GM23338 (cell line): ENCODE measurements around the gene DDX39A.

Source experiments
- CREB1 ChIP-seq: fragments of 250-450 bp; sonication (Bioruptor Pico); IDR thresholded peaks from 2 replicates; pipeline ENCODE4 v1.5.0; 2020; ENCODE audit warnings: low read depth, mild to moderate bottlenecking, moderate library complexity
- EZH2 ChIP-seq: fragments of 200-600 bp; sonication (generic); IDR thresholded peaks from one replicate; pipeline ENCODE4 v1.8.0; 2017; ENCODE audit warnings: antibody characterized with exemption, mild to moderate bottlenecking, low read depth; ENCODE audit not compliant: unreplicated experiment
- EZH2phosphoT487 ChIP-seq: fragments of 200-600 bp; sonication (generic); IDR thresholded peaks from one replicate; pipeline ENCODE4 v1.8.1; 2018; ENCODE audit warnings: antibody characterized with exemption; ENCODE audit not compliant: unreplicated experiment
- NANOG ChIP-seq: IDR thresholded peaks from 2 replicates; pipeline ENCODE4 v1.6.1; 2016; ENCODE audit warnings: antibody characterized with exemption, borderline replicate concordance
- POLR2AphosphoS5 ChIP-seq: IDR thresholded peaks from 2 replicates; pipeline ENCODE4 v1.6.1; 2016; ENCODE audit warnings: antibody characterized with exemption, low read depth
- ZNF114 ChIP-seq: fragments of 250-450 bp; sonication (Bioruptor Pico); IDR thresholded peaks from 2 replicates; pipeline ENCODE4 v1.5.0; 2020; ENCODE audit warnings: mild to moderate bottlenecking, moderate library complexity
- ZNF331 ChIP-seq: fragments of 250-450 bp; sonication (Bioruptor Pico); IDR thresholded peaks from 2 replicates; pipeline ENCODE4 v1.5.0; 2020; ENCODE audit warnings: low read depth, mild to moderate bottlenecking, moderate library complexity
- TF ChIP-seq, protein P1 (sequence below), 2 experiments: fragments of 200-600 bp in 1 of 2; sonication (generic) in 1 of 2; conservative IDR thresholded peaks; 2 replicates each; pipeline versions ENCODE4 v1.5.1 to v1.6.1; 2016 to 2017; ENCODE audit warnings: antibody characterized with exemption in 2 of 2, low read depth in 2 of 2, mild to moderate bottlenecking in 2 of 2, moderate library complexity in 1 of 2
- TF ChIP-seq, protein P2 (sequence below): IDR thresholded peaks from one replicate; pipeline ENCODE4 v1.6.1; 2018; ENCODE audit warnings: antibody characterized with exemption; ENCODE audit not compliant: unreplicated experiment
- TF ChIP-seq, protein P3 (sequence below): IDR thresholded peaks from 2 replicates; pipeline ENCODE4 v1.6.1; 2016; ENCODE audit warnings: antibody characterized with exemption

DNA sequence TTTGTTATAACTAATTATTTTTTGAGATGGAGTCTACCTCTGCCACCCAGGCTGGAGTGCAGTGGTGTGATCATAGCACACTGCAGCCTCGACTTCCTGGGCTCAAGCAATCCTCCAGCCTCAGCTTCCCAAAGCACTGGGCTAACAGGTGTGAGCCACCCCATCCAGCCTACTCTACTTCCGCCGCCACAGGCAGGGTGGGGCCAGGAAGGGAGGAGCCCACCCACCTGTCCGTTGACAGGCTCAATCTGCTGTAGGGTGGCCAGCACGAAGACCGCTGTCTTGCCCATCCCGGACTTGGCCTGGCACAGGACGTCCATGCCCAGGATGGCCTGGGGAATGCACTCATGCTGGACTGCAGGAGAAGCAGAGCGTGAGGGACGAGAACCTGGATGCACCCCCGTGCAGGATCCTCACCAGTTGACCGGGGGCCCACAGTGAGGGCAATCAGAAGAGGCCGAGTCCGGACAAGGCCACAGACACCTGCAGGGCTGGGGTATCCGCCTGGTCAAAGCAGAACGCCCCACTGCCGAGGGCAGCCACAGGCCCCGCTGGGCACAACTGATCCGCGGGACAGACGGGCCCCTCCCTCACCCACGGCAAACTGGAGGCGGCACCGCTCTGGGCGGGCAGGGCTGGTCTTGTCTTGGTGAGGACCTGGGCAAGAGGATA is 6.7 kb downstream of the DDX39A start:
- TF ChIP-seq, protein P1, sequence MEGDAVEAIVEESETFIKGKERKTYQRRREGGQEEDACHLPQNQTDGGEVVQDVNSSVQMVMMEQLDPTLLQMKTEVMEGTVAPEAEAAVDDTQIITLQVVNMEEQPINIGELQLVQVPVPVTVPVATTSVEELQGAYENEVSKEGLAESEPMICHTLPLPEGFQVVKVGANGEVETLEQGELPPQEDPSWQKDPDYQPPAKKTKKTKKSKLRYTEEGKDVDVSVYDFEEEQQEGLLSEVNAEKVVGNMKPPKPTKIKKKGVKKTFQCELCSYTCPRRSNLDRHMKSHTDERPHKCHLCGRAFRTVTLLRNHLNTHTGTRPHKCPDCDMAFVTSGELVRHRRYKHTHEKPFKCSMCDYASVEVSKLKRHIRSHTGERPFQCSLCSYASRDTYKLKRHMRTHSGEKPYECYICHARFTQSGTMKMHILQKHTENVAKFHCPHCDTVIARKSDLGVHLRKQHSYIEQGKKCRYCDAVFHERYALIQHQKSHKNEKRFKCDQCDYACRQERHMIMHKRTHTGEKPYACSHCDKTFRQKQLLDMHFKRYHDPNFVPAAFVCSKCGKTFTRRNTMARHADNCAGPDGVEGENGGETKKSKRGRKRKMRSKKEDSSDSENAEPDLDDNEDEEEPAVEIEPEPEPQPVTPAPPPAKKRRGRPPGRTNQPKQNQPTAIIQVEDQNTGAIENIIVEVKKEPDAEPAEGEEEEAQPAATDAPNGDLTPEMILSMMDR (conservative IDR thresholded peaks at IDR 0.05; ENCODE audit: low read depth in 2 of 2), result no peak
- TF ChIP-seq, protein P2, sequence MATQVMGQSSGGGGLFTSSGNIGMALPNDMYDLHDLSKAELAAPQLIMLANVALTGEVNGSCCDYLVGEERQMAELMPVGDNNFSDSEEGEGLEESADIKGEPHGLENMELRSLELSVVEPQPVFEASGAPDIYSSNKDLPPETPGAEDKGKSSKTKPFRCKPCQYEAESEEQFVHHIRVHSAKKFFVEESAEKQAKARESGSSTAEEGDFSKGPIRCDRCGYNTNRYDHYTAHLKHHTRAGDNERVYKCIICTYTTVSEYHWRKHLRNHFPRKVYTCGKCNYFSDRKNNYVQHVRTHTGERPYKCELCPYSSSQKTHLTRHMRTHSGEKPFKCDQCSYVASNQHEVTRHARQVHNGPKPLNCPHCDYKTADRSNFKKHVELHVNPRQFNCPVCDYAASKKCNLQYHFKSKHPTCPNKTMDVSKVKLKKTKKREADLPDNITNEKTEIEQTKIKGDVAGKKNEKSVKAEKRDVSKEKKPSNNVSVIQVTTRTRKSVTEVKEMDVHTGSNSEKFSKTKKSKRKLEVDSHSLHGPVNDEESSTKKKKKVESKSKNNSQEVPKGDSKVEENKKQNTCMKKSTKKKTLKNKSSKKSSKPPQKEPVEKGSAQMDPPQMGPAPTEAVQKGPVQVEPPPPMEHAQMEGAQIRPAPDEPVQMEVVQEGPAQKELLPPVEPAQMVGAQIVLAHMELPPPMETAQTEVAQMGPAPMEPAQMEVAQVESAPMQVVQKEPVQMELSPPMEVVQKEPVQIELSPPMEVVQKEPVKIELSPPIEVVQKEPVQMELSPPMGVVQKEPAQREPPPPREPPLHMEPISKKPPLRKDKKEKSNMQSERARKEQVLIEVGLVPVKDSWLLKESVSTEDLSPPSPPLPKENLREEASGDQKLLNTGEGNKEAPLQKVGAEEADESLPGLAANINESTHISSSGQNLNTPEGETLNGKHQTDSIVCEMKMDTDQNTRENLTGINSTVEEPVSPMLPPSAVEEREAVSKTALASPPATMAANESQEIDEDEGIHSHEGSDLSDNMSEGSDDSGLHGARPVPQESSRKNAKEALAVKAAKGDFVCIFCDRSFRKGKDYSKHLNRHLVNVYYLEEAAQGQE, result no peak
- TF ChIP-seq CREB1 (CRISPR knock-in tag), result no peak
- no peak for TF ChIP-seq POLR2AphosphoS5
- TF ChIP-seq EZH2, result no peak
- TF ChIP-seq, protein P3, sequence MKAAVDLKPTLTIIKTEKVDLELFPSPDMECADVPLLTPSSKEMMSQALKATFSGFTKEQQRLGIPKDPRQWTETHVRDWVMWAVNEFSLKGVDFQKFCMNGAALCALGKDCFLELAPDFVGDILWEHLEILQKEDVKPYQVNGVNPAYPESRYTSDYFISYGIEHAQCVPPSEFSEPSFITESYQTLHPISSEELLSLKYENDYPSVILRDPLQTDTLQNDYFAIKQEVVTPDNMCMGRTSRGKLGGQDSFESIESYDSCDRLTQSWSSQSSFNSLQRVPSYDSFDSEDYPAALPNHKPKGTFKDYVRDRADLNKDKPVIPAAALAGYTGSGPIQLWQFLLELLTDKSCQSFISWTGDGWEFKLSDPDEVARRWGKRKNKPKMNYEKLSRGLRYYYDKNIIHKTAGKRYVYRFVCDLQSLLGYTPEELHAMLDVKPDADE, result no peak
- TF ChIP-seq EZH2phosphoT487, result no peak
- TF ChIP-seq NANOG, result no peak
- TF ChIP-seq ZNF114 (CRISPR knock-in tag), result no peak
- no peak for TF ChIP-seq ZNF331 (CRISPR knock-in tag)
